ENCODE results near the gene FICD.

The FICD gene

DNA sequence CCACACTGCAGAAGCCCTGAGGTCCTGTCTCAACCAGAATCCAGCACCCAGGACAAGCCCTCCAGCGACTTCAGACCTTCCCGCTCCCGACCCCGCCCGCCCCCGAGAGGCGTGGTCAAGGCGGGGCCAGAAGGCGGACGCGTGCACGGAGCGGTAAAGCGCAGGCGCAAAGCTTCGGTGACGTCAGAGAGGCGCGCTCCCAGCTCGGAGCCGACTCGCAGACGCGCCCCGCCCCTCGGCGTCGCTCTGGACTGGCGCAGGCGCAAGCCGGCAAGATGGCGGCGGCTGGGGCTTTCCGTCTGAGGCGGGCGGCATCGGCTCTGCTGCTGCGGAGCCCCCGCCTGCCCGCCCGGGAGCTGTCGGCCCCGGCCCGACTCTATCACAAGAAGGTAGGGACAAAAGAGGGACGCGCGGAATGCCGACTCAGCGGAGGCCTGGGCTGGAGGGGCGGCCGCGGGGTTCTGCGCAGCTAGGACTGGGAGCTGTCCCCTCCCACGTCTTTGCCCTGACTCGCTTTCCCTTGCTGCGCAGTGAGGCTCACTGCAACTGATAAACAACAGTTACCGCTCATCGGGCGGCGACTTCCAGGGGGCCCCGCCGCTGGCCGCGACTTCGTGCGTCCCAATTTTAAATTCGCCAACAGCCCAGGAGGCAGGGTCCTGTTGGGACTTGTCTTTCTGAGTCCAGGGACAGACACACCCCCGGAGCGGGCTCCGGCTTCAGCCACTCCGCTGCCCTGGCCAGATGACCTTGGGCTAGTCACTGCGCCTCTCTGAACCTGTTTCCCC lies 47.5 kb downstream of the FICD start, which contains the start of gene ISCU:
TSS of gene ISCU (plus strand) at position 249 of the 788 bp plus-strand sequence. CDS start at position 276, 27 bp downstream.
- H2AFZ ChIP-seq (ENCODE audit: low read length), result peak within 1 kb of the TSS; percentile 86
- H3K14ac ChIP-seq (ENCODE audit: low read length), result no peak within 1 kb of the TSS
- H3K36me3 ChIP-seq (replicated peaks in 1 of 2; ENCODE audit: control insufficient read depth in 2 of 2, insufficient read depth in 2 of 2, low read length in 2 of 2), result peaks cover 33 to 55% of the 10 kb centered on the region in 2 donors
- WGBS, 2 donors (ENCODE audit: extremely low coverage in 2 of 2, insufficient read length in 2 of 2, insufficient replicate concordance in 1 of 2), result no CpG with 5 or more reads among the region's 72 CpGs
- peak within 1 kb of the TSS; percentile 28 for H3K23ac ChIP-seq (ENCODE audit: low read depth, low read length, poor library complexity)
- H2BK12ac ChIP-seq (ENCODE audit: low read length), result no peak within 1 kb of the TSS
- H2BK5ac ChIP-seq (ENCODE audit: low read length), result peak within 1 kb of the TSS; percentile 80
- H3K4me1 ChIP-seq (ENCODE audit: control insufficient read depth in 2 of 2, insufficient read depth in 1 of 2, low read depth in 1 of 2, low read length in 2 of 2), result peaks cover 5 to 7% of the 10 kb centered on the region in 2 donors
- no peaks in the 10 kb centered on the region for H3K9me3 ChIP-seq (replicated peaks in 1 of 2; ENCODE audit: control insufficient read depth in 2 of 2, insufficient read depth in 1 of 2, low read depth in 1 of 2, low read length in 2 of 2)
- peak; percentile 99 for DNase-seq (ENCODE audit: low spot score)
- peak within 1 kb of the TSS; percentile 88 for H3K9ac ChIP-seq (ENCODE audit: low read depth, low read length, poor library complexity)
- H3K4me2 ChIP-seq (ENCODE audit: insufficient read depth, low read length, poor library complexity, severe bottlenecking), result peak within 1 kb of the TSS; percentile 93
- H4K8ac ChIP-seq (ENCODE audit: low read depth, low read length), result no peak within 1 kb of the TSS
- H2BK15ac ChIP-seq (ENCODE audit: low read length), result no peak within 1 kb of the TSS
- H2AK5ac ChIP-seq (ENCODE audit: low read depth, low read length), result no peak within 1 kb of the TSS
- H3K27me3 ChIP-seq (ENCODE audit: control insufficient read depth in 3 of 3, insufficient read depth in 3 of 3, low read depth in 1 of 3, low read length in 3 of 3), result no peaks in the 10 kb centered on the region
- H3K79me1 ChIP-seq (ENCODE audit: low read depth, low read length), result peaks cover 9% of the 10 kb centered on the region
- no peak within 1 kb of the TSS for H3K4ac ChIP-seq (ENCODE audit: low read length)
- H2BK120ac ChIP-seq (ENCODE audit: low read depth, low read length), result no peak within 1 kb of the TSS
- peak within 1 kb of the TSS; percentile 93 for H3K18ac ChIP-seq (ENCODE audit: low read length)
- no peak within 1 kb of the TSS for H4K91ac ChIP-seq (ENCODE audit: low read depth, low read length, poor library complexity)
- peak within 1 kb of the TSS; percentile 82 for H3K27ac ChIP-seq (replicated peaks; ENCODE audit: low read length)
- peak within 1 kb of the TSS; percentile 97 to 98 for H3K4me3 ChIP-seq (ENCODE audit: low read length in 2 of 2)

GRCh38 chr12:108563136-108563803 lies 48.2 kb downstream of the FICD start:
- peaks cover 5 to 7% of the 10 kb centered on the region in 2 donors for H3K4me1 ChIP-seq (ENCODE audit: control insufficient read depth in 2 of 2, insufficient read depth in 1 of 2, low read depth in 1 of 2, low read length in 2 of 2)
- H3K27me3 ChIP-seq (ENCODE audit: control insufficient read depth in 3 of 3, insufficient read depth in 3 of 3, low read depth in 1 of 3, low read length in 3 of 3), result no peaks in the 10 kb centered on the region
- no peak overlapping the region for H2BK120ac ChIP-seq (ENCODE audit: low read depth, low read length)
- H3K14ac ChIP-seq (ENCODE audit: low read length), result no peak overlapping the region
- H3K4me2 ChIP-seq (ENCODE audit: insufficient read depth, low read length, poor library complexity, severe bottlenecking), result peak overlapping the region; percentile 80
- H4K91ac ChIP-seq (ENCODE audit: low read depth, low read length, poor library complexity), result no peak overlapping the region
- no peak overlapping the region for H4K8ac ChIP-seq (ENCODE audit: low read depth, low read length)
- H3K36me3 ChIP-seq (replicated peaks in 1 of 2; ENCODE audit: control insufficient read depth in 2 of 2, insufficient read depth in 2 of 2, low read length in 2 of 2), result peaks cover 32 to 55% of the 10 kb centered on the region in 2 donors
- H3K79me1 ChIP-seq (ENCODE audit: low read depth, low read length), result peaks cover 9% of the 10 kb centered on the region
- H3K4me3 ChIP-seq (ENCODE audit: low read length in 2 of 2), result peak overlapping the region; percentile 97 to 98
- H3K9me3 ChIP-seq (replicated peaks in 1 of 2; ENCODE audit: control insufficient read depth in 2 of 2, insufficient read depth in 1 of 2, low read depth in 1 of 2, low read length in 2 of 2), result no peaks in the 10 kb centered on the region
- H2AFZ ChIP-seq (ENCODE audit: low read length), result peak overlapping the region; percentile 86
- H2AK5ac ChIP-seq (ENCODE audit: low read depth, low read length), result no peak overlapping the region
- no peak overlapping the region for H3K23ac ChIP-seq (ENCODE audit: low read depth, low read length, poor library complexity)
- no peak overlapping the region for H2BK15ac ChIP-seq (ENCODE audit: low read length)
- no peak overlapping the region for H3K27ac ChIP-seq (replicated peaks; ENCODE audit: low read length)
- no peak overlapping the region for H3K4ac ChIP-seq (ENCODE audit: low read length)
- H3K9ac ChIP-seq (ENCODE audit: low read depth, low read length, poor library complexity), result peak overlapping the region; percentile 88
- peak overlapping the region; percentile 53 for H3K18ac ChIP-seq (ENCODE audit: low read length)
- H2BK12ac ChIP-seq (ENCODE audit: low read length), result no peak overlapping the region
- DNase-seq (ENCODE audit: low spot score), result peak; percentile 57
- WGBS, 2 donors (ENCODE audit: extremely low coverage in 2 of 2, insufficient read length in 2 of 2, insufficient replicate concordance in 1 of 2), result no CpG with 5 or more reads among the region's 14 CpGs
- H2BK5ac ChIP-seq (ENCODE audit: low read length), result peak overlapping the region; percentile 80

DNA sequence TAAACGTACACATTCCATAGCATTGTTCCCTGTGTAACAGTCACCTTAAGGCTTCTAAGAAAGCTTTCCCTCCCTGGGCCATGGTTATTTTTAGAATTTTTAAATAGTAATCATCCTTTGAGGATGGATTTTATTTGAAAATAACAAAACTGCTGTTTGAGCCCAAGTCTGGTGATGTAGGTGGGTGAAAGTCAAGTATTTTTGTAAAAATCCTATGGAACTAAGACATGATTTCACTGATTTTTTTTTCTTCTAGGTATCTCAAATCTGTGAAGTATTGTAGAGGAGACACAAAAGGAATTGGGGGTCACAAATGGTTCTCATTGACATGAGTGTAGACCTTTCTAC lies 48.7 kb downstream of the FICD start:
- Histone ChIP-seq H3K27ac (replicated peaks; ENCODE audit: low read length) (no peak overlapping the region), H3K4me3 (ENCODE audit: low read length in 2 of 2) (peak overlapping the region in 1 of 2 donors; percentile 98), H3K4me1 (ENCODE audit: control insufficient read depth in 2 of 2, insufficient read depth in 1 of 2, low read depth in 1 of 2, low read length in 2 of 2) (peaks cover 5 to 7% of the 10 kb centered on the region in 2 donors)

DNA sequence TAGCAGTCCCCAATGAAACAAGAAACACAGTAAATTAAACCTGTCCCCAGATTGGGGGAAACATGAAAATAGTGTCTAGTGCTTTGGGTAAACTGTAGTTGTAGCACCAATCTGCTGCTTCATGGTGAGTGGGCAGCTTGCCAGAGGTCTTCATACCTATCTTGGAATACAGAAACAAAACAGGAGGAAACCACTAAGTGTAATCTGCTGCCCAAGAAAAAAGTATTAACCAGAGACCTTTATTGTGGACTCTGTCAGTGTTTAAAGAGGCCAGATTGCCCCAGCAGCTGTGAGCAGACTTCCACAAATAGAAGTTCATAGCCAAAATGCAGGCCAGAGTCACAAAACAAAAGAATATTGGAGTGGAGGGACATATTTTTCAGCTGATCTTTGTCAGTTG lies 49.6 kb downstream of the FICD start:
- H4K91ac ChIP-seq (ENCODE audit: low read depth, low read length, poor library complexity), result no peak overlapping the region
- peaks cover 35 to 60% of the 10 kb centered on the region in 2 donors for H3K36me3 ChIP-seq (replicated peaks in 1 of 2; ENCODE audit: control insufficient read depth in 2 of 2, insufficient read depth in 2 of 2, low read length in 2 of 2)
- H4K8ac ChIP-seq (ENCODE audit: low read depth, low read length), result no peak overlapping the region
- no peaks in the 10 kb centered on the region for H3K9me3 ChIP-seq (replicated peaks in 1 of 2; ENCODE audit: control insufficient read depth in 2 of 2, insufficient read depth in 1 of 2, low read depth in 1 of 2, low read length in 2 of 2)
- H2BK12ac ChIP-seq (ENCODE audit: low read length), result no peak overlapping the region
- H3K27ac ChIP-seq (replicated peaks; ENCODE audit: low read length), result no peak overlapping the region
- H2BK5ac ChIP-seq (ENCODE audit: low read length), result no peak overlapping the region
- no peak overlapping the region for H3K4me3 ChIP-seq (ENCODE audit: low read length in 2 of 2)
- no peak for DNase-seq (ENCODE audit: low spot score)
- H3K18ac ChIP-seq (ENCODE audit: low read length), result no peak overlapping the region
- no peak overlapping the region for H2AFZ ChIP-seq (ENCODE audit: low read length)
- peaks cover 3% of the 10 kb centered on the region in 2 donors for H3K4me1 ChIP-seq (ENCODE audit: control insufficient read depth in 2 of 2, insufficient read depth in 1 of 2, low read depth in 1 of 2, low read length in 2 of 2)
- no peak overlapping the region for H2BK15ac ChIP-seq (ENCODE audit: low read length)
- no peak overlapping the region for H3K14ac ChIP-seq (ENCODE audit: low read length)
- H3K4me2 ChIP-seq (ENCODE audit: insufficient read depth, low read length, poor library complexity, severe bottlenecking), result no peak overlapping the region
- no peak overlapping the region for H2BK120ac ChIP-seq (ENCODE audit: low read depth, low read length)
- no peak overlapping the region for H3K9ac ChIP-seq (ENCODE audit: low read depth, low read length, poor library complexity)
- no peak overlapping the region for H3K23ac ChIP-seq (ENCODE audit: low read depth, low read length, poor library complexity)
- no peak overlapping the region for H3K4ac ChIP-seq (ENCODE audit: low read length)
- no peak overlapping the region for H2AK5ac ChIP-seq (ENCODE audit: low read depth, low read length)
- H3K27me3 ChIP-seq (ENCODE audit: control insufficient read depth in 3 of 3, insufficient read depth in 3 of 3, low read depth in 1 of 3, low read length in 3 of 3), result no peaks in the 10 kb centered on the region
- peaks cover 7% of the 10 kb centered on the region for H3K79me1 ChIP-seq (ENCODE audit: low read depth, low read length)

More for the DNA sequence above, 48.7 kb downstream of the FICD start:
- H2BK5ac ChIP-seq (ENCODE audit: low read length), result no peak overlapping the region
- no peak overlapping the region for H2AK5ac ChIP-seq (ENCODE audit: low read depth, low read length)
- H2BK15ac ChIP-seq (ENCODE audit: low read length), result no peak overlapping the region
- peaks cover 34 to 56% of the 10 kb centered on the region in 2 donors for H3K36me3 ChIP-seq (replicated peaks in 1 of 2; ENCODE audit: control insufficient read depth in 2 of 2, insufficient read depth in 2 of 2, low read length in 2 of 2)
- no peaks in the 10 kb centered on the region for H3K9me3 ChIP-seq (replicated peaks in 1 of 2; ENCODE audit: control insufficient read depth in 2 of 2, insufficient read depth in 1 of 2, low read depth in 1 of 2, low read length in 2 of 2)
- H3K9ac ChIP-seq (ENCODE audit: low read depth, low read length, poor library complexity), result no peak overlapping the region
- no peak overlapping the region for H2BK12ac ChIP-seq (ENCODE audit: low read length)
- H3K79me1 ChIP-seq (ENCODE audit: low read depth, low read length), result peaks cover 9% of the 10 kb centered on the region
- no peaks in the 10 kb centered on the region for H3K27me3 ChIP-seq (ENCODE audit: control insufficient read depth in 3 of 3, insufficient read depth in 3 of 3, low read depth in 1 of 3, low read length in 3 of 3)
- no peak overlapping the region for H2BK120ac ChIP-seq (ENCODE audit: low read depth, low read length)
- DNase-seq (ENCODE audit: low spot score), result no peak
- no peak overlapping the region for H3K18ac ChIP-seq (ENCODE audit: low read length)
- no peak overlapping the region for H3K4me2 ChIP-seq (ENCODE audit: insufficient read depth, low read length, poor library complexity, severe bottlenecking)
- WGBS, 2 donors (ENCODE audit: extremely low coverage in 2 of 2, insufficient read length in 2 of 2, insufficient replicate concordance in 1 of 2), result no CpG with 5 or more reads among the region's 1 CpG
- no peak overlapping the region for H4K8ac ChIP-seq (ENCODE audit: low read depth, low read length)
- no peak overlapping the region for H3K4ac ChIP-seq (ENCODE audit: low read length)
- H2AFZ ChIP-seq (ENCODE audit: low read length), result no peak overlapping the region
- no peak overlapping the region for H4K91ac ChIP-seq (ENCODE audit: low read depth, low read length, poor library complexity)
- no peak overlapping the region for H3K14ac ChIP-seq (ENCODE audit: low read length)
- H3K23ac ChIP-seq (ENCODE audit: low read depth, low read length, poor library complexity), result no peak overlapping the region

Measured in neuronal stem cell (in vitro differentiated cells).